Measurements from ENCODE around the gene QSER1.

Gene QSER1

GRCh38 chr11:32947978-32948377, 55.4 kb downstream of the QSER1 start:
- TF ChIP-seq CTCF (conservative IDR thresholded peaks at IDR 0.05; ENCODE audit: low read depth, low read length): no peak
- no peak for DNase-seq (ENCODE audit: low read depth)
- no peak overlapping the region for H3K4me3 ChIP-seq (ENCODE audit: low read depth, low read length)

- DNase-seq (ENCODE audit: low read depth): no peak
- H3K4me3 ChIP-seq (ENCODE audit: low read depth, low read length): no peak overlapping the region
- no peak for TF ChIP-seq CTCF (conservative IDR thresholded peaks at IDR 0.05; ENCODE audit: low read depth, low read length)
Measured at GRCh38 chr11:32949739-32950138, 57.1 kb downstream of the QSER1 start.

GRCh38 chr11:32952421-32952820, 59.8 kb downstream of the QSER1 start:
- no peak for TF ChIP-seq CTCF (conservative IDR thresholded peaks at IDR 0.05; ENCODE audit: low read depth, low read length)
- DNase-seq (ENCODE audit: low read depth): no peak
- no peak overlapping the region for H3K4me3 ChIP-seq (ENCODE audit: low read depth, low read length)

- DNase-seq (ENCODE audit: low read depth): no peak
- TF ChIP-seq CTCF (conservative IDR thresholded peaks at IDR 0.05; ENCODE audit: low read depth, low read length): no peak
- no peak overlapping the region for H3K4me3 ChIP-seq (ENCODE audit: low read depth, low read length)
Measured at GRCh38 chr11:32953700-32954099, 61.1 kb downstream of the QSER1 start.

GRCh38 chr11:32960553-32961164, 68.0 kb downstream of the QSER1 start:
- H3K4me3 ChIP-seq (ENCODE audit: low read depth, low read length): no peak overlapping the region
- peak; percentile 77 for DNase-seq (ENCODE audit: low read depth)
- TF ChIP-seq CTCF (conservative IDR thresholded peaks at IDR 0.05; ENCODE audit: low read depth, low read length): peak; percentile 59

- H3K4me3 ChIP-seq (ENCODE audit: low read depth, low read length): no peak overlapping the region
- DNase-seq (ENCODE audit: low read depth): peak; percentile 63
- no peak for TF ChIP-seq CTCF (conservative IDR thresholded peaks at IDR 0.05; ENCODE audit: low read depth, low read length)
Measured at GRCh38 chr11:32962016-32962415, 69.4 kb downstream of the QSER1 start.

- DNase-seq (ENCODE audit: low read depth): no peak
- no peak for TF ChIP-seq CTCF (conservative IDR thresholded peaks at IDR 0.05; ENCODE audit: low read depth, low read length)
- H3K4me3 ChIP-seq (ENCODE audit: low read depth, low read length): no peak overlapping the region
Measured at GRCh38 chr11:32963721-32964120, 71.1 kb downstream of the QSER1 start.

All from choroid plexus epithelial cell (primary cell).